Progenitor cell of endocrine pancreas (in vitro differentiated cells): ENCODE data around the gene NXPH4. TPM values are rescaled to one million over a fixed set of nuclear protein-coding genes. Genes with fewer than 3 reads are reported as not detected.

Experiments
- DNase-seq: peaks from one replicate; pipeline ENCODE4 v3.0.0; 2021; ENCODE audit warnings: low spot score; ENCODE audit not compliant: unreplicated experiment
- H3K27ac Mint-ChIP-seq: 2 replicates; pipeline ENCODE4 v1.8.0; 2021; ENCODE audit warnings: mild to moderate bottlenecking, moderate library complexity, mixed read lengths
- H3K27me3 Mint-ChIP-seq: 2 replicates; pipeline ENCODE4 v1.8.0; 2021; ENCODE audit warnings: mixed read lengths
- H3K36me3 Mint-ChIP-seq: 2 replicates; pipeline ENCODE4 v1.8.0; 2022; ENCODE audit warnings: mixed read lengths; ENCODE audit not compliant: insufficient read depth
- H3K4me1 Mint-ChIP-seq: 2 replicates; pipeline ENCODE4 v1.8.0; 2021; ENCODE audit warnings: low read depth, mixed read lengths
- H3K4me3 Mint-ChIP-seq: 2 replicates; pipeline ENCODE4 v1.8.0; 2021; ENCODE audit warnings: low read depth, mild to moderate bottlenecking, moderate library complexity, mixed read lengths
- H3K9me3 Mint-ChIP-seq: 2 replicates; pipeline ENCODE4 v1.8.0; 2021; ENCODE audit warnings: low read depth, mixed read lengths
- total RNA-seq: library from RNA; stranded (reverse); gene quantifications from 2 replicates; pipeline ENCODE4 v1.2.1, GENCODE V29; 2021
- TF ChIP-seq, protein P1 (sequence below): fragments of 200-600 bp; sonication (generic); IDR thresholded peaks from one replicate; pipeline ENCODE4 v1.5.0; 2021; ENCODE audit warnings: antibody characterized with exemption, mild to moderate bottlenecking; ENCODE audit not compliant: unreplicated experiment

NXPH4 gene
- total RNA-seq, 1 donor from 2014 or later, result 2.0 TPM

DNA sequence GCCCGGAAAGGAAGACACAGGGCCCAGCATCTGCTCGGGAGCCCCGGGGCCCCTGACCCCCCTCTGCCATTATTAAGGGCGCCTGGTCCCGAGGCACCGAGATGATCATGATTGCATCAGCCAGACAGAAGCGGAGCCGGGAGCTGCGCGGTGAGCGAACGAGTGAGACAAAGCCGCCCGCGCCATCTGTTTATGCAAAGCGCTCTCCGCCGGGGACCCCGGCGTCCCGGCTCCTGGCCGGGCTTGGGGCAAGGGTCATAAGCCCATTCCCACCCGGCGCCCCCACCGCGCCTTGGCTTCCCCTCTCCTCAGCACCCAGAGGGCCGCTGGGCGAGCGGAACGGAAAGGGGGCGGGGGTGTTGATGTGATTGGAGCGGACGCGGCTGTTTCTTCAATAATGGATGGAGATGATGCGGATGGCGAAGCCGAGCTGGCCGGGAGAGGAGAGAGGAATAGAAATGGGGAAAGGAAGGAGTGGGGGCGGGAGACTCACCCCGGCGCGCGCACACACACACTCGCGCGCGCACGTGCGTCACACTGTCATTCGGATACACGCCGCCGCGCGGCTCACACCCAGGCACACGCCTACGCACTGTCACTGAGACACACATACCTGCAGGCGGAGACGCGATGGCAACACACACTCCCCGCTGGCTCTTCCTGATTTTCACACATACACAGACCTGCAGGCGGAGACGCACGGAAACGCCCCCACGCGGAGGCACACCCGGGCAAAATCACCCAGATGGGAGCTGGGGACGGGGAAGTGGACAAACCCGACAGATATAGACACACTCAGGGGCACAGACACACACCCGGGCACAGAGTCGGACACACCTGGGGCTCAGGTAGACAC lies 23.7 kb downstream of the NXPH4 start:
- Mint-ChIP-seq H3K4me1 (peaks cover 22% of the 10 kb centered on the region), H3K27me3 (peaks cover 84% of the 10 kb centered on the region), H3K27ac (peak overlapping the region; percentile 86), H3K4me3 (peak overlapping the region; percentile 69), H3K9me3 (no peaks in the 10 kb centered on the region), H3K36me3 (peaks cover 3% of the 10 kb centered on the region)
- TF ChIP-seq, protein P1, sequence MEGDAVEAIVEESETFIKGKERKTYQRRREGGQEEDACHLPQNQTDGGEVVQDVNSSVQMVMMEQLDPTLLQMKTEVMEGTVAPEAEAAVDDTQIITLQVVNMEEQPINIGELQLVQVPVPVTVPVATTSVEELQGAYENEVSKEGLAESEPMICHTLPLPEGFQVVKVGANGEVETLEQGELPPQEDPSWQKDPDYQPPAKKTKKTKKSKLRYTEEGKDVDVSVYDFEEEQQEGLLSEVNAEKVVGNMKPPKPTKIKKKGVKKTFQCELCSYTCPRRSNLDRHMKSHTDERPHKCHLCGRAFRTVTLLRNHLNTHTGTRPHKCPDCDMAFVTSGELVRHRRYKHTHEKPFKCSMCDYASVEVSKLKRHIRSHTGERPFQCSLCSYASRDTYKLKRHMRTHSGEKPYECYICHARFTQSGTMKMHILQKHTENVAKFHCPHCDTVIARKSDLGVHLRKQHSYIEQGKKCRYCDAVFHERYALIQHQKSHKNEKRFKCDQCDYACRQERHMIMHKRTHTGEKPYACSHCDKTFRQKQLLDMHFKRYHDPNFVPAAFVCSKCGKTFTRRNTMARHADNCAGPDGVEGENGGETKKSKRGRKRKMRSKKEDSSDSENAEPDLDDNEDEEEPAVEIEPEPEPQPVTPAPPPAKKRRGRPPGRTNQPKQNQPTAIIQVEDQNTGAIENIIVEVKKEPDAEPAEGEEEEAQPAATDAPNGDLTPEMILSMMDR, result peak; percentile 6
- no peak for DNase-seq

DNA sequence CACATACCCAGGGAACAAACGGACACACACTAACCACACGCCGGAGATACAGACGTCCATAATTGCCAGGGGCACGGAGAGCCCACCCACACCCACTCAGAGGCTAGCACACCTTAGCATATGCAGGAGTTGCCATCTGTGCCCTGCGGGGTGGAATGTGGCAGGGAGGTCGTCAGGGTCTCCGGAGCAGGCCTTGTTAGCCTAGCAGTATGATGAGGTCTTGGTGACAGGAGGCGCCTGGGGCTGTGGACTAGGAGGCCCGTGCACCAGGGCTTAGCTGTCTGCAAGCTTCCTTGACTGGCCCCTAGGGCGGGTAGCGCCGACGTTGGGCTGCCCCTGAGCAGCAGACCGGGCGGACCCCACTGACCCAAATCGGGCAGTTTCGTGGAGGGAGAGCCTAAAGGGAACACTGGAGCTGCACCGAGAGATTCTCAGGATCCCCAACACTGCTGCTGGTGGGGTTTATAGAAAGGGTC lies 24.4 kb downstream of the NXPH4 start:
- Mint-ChIP-seq H3K4me3 (peak overlapping the region; percentile 69), H3K4me1 (peaks cover 22% of the 10 kb centered on the region), H3K9me3 (no peaks in the 10 kb centered on the region), H3K27me3 (peaks cover 81% of the 10 kb centered on the region), H3K36me3 (peaks cover 1% of the 10 kb centered on the region), H3K27ac (no peak overlapping the region)
- TF ChIP-seq, protein P1, result no peak
- DNase-seq, result no peak

DNA sequence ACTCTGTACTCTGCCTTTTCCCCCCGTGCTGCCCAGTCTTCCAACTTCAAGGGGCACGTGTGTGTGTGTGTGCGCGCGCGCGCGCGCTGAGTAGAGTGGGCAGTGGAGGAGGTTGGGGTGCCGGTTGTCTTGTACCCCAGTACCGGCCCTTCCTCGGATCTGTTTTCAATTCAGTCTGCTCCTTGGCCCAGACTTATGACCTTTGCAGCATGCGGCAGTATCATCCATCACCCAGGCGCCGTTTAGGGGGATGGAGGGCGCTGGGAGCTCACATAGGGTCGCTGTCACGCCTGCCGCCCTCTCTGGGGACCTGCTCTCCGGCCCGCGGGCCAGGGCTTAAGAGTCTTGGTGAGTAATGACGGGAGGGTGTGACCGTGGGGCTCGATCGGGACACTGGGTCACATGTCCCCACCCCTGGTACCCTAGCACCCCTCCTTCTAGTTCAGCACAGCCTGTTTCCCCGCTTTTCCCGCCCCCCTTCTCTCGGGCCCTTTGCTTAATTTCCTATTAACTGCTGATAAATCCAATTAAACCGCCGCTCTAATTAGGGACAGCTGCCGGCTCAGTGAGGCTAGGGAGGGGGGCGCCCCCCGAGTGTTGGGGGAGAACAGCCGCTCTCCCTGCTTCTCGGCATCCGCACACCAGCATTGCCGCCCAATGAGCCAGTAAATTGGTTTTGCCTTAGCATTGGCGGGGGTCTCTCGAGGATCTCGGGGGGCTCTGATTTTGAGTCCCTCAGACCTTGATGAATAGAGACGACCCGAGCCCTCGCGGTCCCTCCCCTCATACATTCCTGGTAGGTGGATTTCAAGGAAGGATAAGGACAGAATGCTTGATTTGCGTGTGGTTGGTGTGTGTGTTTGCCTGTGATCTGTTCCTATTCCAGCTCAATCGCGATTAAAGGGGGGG lies 25.1 kb downstream of the NXPH4 start:
- Mint-ChIP-seq H3K4me1 (peaks cover 22% of the 10 kb centered on the region), H3K9me3 (no peaks in the 10 kb centered on the region), H3K36me3 (peaks cover 1% of the 10 kb centered on the region), H3K27ac (no peak overlapping the region), H3K27me3 (peaks cover 74% of the 10 kb centered on the region), H3K4me3 (no peak overlapping the region)
- TF ChIP-seq, protein P1, result no peak
- no peak for DNase-seq

DNA sequence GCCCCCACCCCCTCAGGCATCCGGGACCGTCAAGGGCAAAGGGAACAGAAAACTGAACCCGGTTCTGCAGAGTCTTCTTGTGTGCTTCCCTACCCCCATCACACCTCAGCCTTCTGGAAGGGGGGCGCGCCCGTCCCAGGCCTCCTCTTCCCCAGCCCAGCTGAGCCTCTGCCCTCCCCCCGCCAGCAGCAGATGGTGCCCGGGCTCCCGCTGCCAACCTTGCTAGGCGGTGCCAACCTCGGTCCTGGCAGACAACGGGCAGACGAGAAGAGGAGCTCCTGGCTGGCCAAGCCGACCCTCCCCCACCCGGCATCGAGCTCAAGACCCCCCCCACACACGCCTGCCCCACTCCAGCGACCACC lies 25.7 kb downstream of the NXPH4 start:
- Mint-ChIP-seq H3K36me3 (no peaks in the 10 kb centered on the region), H3K27me3 (peaks cover 67% of the 10 kb centered on the region), H3K4me3 (peak overlapping the region; percentile 52), H3K27ac (no peak overlapping the region), H3K4me1 (peaks cover 22% of the 10 kb centered on the region), H3K9me3 (no peaks in the 10 kb centered on the region)
- DNase-seq, result no peak
- TF ChIP-seq, protein P1, result no peak
